GM18858 (cell line): ENCODE data around the gene ACTR2.
A peak's percentile ranks its signal among the peaks of the same experiment; 100 is the strongest.
"Not testable (repeated sequence)": the region's sequence is repeated elsewhere in the genome, so short reads cannot be mapped to it uniquely, and the experiment has no call there.

Experiments used
- ATAC-seq: cut with Tn5 transposase; IDR thresholded peaks from one replicate; pipeline ENCODE4 v1.9.1; 2021; ENCODE audit not compliant: unreplicated experiment

ACTR2 gene

GRCh38 chr2:65227456-65228262 is at the start of gene ACTR2:
Gene ACTR2 (plus strand): TSS chr2:65227831. CDS start chr2:65227910, 79 bp downstream.
- peak; percentile 84 for ATAC-seq

GRCh38 chr2:65182570-65182969 is 45.1 kb upstream of the ACTR2 start:
- ATAC-seq: no peak

- not testable (repeated sequence) for ATAC-seq
Measured at GRCh38 chr2:65183406-65183805, 44.2 kb upstream of the ACTR2 start.

- ATAC-seq: no peak
Measured at GRCh38 chr2:65185012-65185411, 42.6 kb upstream of the ACTR2 start.

GRCh38 chr2:65186093-65186868 is 41.4 kb upstream of the ACTR2 start:
- no peak for ATAC-seq

GRCh38 chr2:65186872-65187851 is 40.5 kb upstream of the ACTR2 start:
- no peak for ATAC-seq

- ATAC-seq: no peak
Measured at GRCh38 chr2:65193446-65193845, 34.2 kb upstream of the ACTR2 start.

- ATAC-seq: no peak
Measured at GRCh38 chr2:65198737-65199136, 28.9 kb upstream of the ACTR2 start.

GRCh38 chr2:65199166-65199565 is 28.5 kb upstream of the ACTR2 start:
- no peak for ATAC-seq

GRCh38 chr2:65199891-65200290 is 27.7 kb upstream of the ACTR2 start:
- ATAC-seq: no peak

- no peak for ATAC-seq
Measured at GRCh38 chr2:65204461-65205210, 23.0 kb upstream of the ACTR2 start.

- no peak for ATAC-seq
Measured at GRCh38 chr2:65212115-65212514, 15.5 kb upstream of the ACTR2 start.

- no peak for ATAC-seq
Measured at GRCh38 chr2:65212619-65213018, 15.0 kb upstream of the ACTR2 start.

- ATAC-seq: no peak
Measured at GRCh38 chr2:65213035-65213434, 14.6 kb upstream of the ACTR2 start.

- ATAC-seq: no peak
Measured at GRCh38 chr2:65214361-65214760, 13.3 kb upstream of the ACTR2 start.

- no peak for ATAC-seq
Measured at GRCh38 chr2:65214843-65215242, 12.8 kb upstream of the ACTR2 start.

GRCh38 chr2:65215946-65216345 is 11.7 kb upstream of the ACTR2 start:
- ATAC-seq: no peak

- ATAC-seq: no peak
Measured at GRCh38 chr2:65220432-65221131, 7.0 kb upstream of the ACTR2 start.

GRCh38 chr2:65221275-65221674 is 6.4 kb upstream of the ACTR2 start:
- ATAC-seq: not testable (repeated sequence)

- ATAC-seq: peak; percentile 4
Measured at GRCh38 chr2:65227020-65227455, 593 bp upstream of the ACTR2 start.
